ENCODE measurements around the gene ZDHHC4.
"Not testable (repeated sequence)": the region's sequence is repeated elsewhere in the genome, so short reads cannot be mapped to it uniquely, and the experiment has no call there.

Gene ZDHHC4

DNA sequence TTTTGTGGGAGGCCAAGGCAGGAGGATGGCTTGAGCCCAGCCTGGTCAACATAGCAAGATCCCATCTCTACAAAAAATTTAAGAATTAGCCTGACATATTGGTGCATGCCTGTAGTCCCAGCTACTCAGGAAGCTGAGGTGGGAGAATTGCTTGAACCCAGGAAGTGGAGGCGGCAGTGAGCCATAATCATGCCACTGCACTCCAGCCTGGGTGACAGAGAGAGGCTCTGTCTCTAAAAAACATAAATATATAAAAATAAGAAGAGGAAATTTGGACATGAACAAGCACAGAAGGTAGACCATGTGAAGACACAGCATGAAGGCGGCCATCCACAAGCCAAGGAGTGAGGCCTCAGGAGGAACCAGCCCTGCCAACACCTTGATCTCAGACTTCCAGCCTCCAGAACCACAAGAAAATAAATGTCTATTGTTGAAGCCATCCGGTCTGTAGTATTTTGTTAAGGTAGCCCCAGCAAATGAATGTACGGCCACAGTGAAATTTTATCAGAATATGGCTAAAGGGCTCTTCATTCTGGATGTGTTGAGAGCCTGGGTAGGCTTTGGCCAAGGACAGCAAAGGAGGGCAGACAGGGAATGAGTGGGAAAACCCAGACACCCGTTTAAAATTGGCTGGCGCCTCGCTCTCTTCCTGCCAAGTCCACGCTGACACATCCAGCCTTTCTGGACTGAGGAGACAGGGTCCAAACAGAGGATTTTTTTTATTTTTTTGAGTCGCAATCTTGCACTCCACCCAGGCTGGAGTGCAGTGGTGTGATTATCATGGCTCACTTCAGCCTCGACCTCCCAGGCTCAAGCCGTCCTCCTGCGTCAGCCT lies 13.1 kb upstream of the ZDHHC4 start:
- DNase-seq (ENCODE audit: low spot score): no peak
- TF ChIP-seq, protein P1, sequence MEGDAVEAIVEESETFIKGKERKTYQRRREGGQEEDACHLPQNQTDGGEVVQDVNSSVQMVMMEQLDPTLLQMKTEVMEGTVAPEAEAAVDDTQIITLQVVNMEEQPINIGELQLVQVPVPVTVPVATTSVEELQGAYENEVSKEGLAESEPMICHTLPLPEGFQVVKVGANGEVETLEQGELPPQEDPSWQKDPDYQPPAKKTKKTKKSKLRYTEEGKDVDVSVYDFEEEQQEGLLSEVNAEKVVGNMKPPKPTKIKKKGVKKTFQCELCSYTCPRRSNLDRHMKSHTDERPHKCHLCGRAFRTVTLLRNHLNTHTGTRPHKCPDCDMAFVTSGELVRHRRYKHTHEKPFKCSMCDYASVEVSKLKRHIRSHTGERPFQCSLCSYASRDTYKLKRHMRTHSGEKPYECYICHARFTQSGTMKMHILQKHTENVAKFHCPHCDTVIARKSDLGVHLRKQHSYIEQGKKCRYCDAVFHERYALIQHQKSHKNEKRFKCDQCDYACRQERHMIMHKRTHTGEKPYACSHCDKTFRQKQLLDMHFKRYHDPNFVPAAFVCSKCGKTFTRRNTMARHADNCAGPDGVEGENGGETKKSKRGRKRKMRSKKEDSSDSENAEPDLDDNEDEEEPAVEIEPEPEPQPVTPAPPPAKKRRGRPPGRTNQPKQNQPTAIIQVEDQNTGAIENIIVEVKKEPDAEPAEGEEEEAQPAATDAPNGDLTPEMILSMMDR (IDR thresholded peaks at IDR 0.05; ENCODE audit: extremely low read depth, missing control alignments): no peak

DNA sequence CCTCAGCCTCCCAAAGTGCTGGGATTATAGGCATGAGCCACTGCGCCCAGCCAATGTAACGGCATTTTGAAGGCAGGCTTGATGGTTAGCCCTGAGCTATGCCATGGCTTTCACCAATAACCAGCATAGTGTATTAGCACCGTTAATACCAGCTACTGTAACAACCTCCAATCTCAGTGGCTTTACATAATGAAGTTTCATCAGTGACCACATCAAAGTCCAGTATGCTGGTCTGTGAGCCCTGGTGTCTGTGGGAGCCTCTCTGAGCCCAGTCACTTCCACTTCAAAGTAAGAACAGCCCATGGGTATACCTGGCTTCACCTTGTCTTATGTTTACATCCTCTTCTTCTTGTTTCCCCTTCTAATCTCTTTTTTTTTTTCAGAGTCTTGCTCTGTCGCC lies 11.6 kb upstream of the ZDHHC4 start:
- DNase-seq (ENCODE audit: low spot score): no peak
- TF ChIP-seq, protein P1 (IDR thresholded peaks at IDR 0.05; ENCODE audit: extremely low read depth, missing control alignments): no peak

DNA sequence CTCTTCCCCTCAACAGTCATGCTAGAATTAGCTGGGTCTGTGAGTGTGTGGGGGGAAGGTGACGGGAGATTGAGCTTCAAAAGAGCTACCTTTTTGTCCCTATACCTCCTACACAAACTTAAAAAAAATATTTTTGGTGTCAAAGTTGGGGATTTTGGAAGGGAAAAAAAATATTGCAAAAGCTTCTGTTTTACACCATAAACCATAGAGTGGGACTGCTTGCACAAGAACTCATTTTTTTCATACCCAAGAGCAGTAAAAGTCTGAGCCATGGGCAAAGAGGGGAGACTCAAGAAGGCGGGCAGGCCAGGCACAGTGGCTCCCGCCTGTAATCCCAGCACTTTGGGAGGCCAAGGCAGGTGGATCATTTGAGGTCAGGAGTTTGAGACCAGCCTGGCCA lies 9.4 kb upstream of the ZDHHC4 start:
- DNase-seq (ENCODE audit: low spot score): no peak
- TF ChIP-seq, protein P1 (IDR thresholded peaks at IDR 0.05; ENCODE audit: extremely low read depth, missing control alignments): no peak

DNA sequence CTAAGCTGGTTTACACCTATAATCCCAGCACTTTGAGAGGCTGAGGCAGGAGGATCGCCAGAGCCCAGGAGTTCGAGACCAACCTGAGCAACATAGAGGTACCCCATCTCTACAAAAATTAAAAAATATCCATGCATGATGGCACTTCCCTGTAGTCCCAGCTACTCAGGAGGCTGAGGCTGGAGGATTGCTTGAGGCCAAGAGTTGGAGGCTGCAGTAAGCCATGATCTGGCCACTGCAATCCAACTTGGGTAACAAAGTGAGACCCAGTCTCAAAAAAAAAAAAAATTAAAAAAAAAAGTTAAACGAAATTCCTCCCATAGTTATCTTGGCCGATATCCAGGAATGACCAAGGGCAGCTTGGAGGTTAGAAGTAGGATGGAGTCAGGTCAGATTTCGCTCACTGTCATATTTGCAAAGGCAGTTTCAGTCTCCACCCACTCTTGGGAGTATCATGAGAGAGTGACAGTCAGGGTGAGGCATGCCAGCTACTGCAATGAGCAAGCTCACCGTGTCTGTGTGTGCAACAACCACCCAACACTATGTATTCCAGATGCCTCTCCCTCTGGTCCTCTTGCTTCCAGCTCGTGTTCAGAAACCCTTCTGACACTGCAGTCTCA lies 6.0 kb upstream of the ZDHHC4 start:
- no peak for DNase-seq (ENCODE audit: low spot score)
- TF ChIP-seq, protein P1 (IDR thresholded peaks at IDR 0.05; ENCODE audit: extremely low read depth, missing control alignments): no peak

DNA sequence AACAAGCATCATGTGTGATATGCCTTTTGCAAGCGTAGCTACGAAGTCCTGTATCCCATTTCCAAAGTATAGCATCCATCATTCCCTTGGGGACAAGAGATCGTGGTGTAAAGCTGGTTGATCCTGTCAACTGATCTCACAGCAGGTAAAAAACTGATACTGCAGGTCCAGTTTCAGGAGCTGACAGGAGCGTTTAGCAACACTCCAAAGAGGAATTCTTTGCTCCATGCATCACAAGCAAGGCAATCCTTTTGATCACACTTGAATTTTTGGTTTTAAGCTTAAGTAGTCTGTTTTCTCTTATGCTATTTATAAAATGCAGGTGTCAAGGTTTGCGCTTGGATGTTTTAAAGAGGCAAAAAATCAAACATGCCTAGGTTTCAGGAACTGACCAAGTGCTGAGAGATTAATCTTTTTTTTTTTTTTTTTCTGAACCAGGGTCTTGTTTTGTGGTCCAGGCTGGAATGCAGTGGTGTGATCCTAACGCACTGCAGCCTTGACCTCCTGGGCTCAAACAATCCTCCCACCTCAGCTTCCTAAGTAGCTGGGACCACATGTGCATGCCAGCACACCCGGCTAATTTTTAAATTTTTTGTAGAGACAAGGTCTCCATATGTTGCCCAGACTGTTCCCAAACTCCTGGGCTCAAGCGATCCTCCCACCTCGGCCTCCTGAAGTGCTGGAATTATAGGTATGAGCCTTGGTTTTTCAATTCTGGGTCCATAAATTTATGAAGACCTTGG lies 1.8 kb upstream of the ZDHHC4 start:
- no peak for DNase-seq (ENCODE audit: low spot score)
- TF ChIP-seq, protein P1 (IDR thresholded peaks at IDR 0.05; ENCODE audit: extremely low read depth, missing control alignments): no peak

DNA sequence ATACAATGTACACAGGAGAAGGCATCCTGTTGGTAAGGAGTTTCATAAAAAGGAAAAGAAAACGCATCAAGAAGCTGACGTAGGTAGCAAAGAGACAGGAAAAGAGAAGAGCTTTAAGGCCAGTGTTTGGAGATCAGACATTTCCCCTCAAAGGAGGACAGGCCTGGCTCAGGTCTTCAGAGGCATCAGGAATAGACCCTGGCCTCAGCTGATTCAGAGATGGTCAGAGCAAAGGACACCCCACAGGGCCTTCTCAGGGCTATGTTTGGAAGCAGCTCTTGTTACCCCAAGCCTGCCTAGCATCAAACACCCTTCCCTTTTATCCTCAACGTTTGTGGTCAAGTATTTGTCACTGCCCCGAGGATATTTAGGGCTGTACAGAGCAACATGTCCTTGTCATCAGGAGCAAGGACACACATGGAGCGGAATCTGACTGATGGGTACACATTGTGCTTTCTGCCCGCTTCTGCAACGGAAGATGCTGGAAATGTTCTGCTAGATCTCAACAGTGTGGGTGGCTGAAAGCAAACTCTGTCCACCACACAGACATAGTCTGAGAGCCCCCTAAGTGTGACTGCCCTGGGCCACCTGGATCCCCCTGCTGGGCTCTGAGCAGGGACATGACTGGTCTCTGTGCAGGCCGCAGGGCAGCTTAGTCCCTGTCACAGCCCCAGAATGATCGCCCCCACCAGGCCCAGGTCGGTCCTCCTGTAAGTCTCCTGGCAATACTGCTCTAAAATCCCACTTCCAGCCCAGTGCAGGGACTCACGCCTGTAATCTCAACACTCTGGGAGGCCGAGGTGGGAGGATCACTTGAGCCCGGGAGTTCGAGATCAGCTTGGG lies 1.0 kb upstream of the ZDHHC4 start:
- TF ChIP-seq, protein P1 (IDR thresholded peaks at IDR 0.05; ENCODE audit: extremely low read depth, missing control alignments): no peak
- no peak for DNase-seq (ENCODE audit: low spot score)

DNA sequence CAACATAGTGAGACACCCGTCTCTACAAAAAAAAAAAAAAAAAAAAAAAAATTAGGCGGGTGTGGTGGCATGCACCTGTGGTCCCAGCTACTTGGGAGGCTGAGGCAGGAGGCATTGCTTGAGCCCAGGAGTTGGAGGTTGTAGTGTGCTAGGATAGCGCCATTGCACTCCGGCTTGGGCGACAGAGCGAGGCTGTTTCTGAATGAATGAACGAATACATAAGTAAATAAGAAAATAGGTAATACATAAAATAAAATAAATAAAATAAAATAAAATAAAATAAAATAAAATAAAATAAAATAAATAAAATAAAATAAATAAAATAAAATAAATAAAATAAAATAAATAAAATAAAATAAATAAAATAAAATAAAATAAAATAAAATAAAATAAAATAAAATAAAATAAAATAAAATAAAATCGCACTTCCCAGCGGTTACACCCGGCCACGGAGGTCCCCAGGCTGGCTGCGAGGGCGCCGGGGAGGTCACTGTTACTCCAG lies 336 bp upstream of the ZDHHC4 start:
- not testable (repeated sequence) for DNase-seq (ENCODE audit: low spot score)

Data from GM20000 (cell line).